GM11168 (cell line): ENCODE data around the gene CDH16.
"Not testable (repeated sequence)": the region's sequence is repeated elsewhere in the genome, so short reads cannot be mapped to it uniquely, and the experiment has no call there.

ENCODE experiments used
- in situ Hi-C: fragments of 300-500 bp; cut with MboI; formaldehyde crosslinking; loops from one replicate; pipeline ENCODE4 v1.12.0; 2022; ENCODE audit warnings: low sequenced_read_pairs; ENCODE audit not compliant: unreplicated experiment

The CDH16 gene

DNA sequence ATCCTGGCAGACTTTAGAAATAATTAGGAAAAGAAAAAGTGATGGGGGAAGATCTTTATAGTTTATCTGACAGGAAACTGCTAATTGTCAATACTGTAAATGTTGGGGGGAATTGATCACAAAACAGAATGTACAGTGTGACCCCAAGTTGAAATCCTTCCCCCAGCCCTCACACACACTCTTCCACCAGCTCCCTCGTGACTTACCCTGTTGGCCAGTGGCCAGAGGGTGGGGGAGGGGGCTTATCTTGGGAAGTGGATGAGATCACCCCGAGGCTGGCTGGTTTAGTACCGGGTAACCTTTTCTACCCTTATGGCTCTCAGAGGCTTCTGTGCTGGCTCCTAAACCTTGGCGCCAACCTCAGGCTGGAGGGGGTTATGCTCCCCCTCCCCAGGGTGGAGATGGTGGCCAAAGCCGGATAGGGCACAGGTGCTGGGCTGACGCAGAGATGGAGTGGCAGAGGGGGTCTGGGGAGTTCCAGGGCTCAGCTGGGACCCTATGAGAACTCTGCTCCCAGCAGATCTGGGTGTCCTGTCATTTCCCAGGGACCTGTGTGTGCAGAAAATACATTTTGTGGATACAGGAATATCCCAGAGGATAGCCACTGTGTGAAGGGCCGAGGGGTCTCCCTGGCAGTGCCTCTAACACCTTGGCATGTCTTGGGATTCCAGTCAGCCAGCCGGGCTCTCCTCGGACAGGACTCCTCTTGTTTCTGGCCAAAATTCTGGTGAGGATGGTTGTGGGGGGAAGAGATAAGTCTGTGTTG is 18.6 kb downstream of the CDH16 start:
- in situ Hi-C loops = no loop called here

DNA sequence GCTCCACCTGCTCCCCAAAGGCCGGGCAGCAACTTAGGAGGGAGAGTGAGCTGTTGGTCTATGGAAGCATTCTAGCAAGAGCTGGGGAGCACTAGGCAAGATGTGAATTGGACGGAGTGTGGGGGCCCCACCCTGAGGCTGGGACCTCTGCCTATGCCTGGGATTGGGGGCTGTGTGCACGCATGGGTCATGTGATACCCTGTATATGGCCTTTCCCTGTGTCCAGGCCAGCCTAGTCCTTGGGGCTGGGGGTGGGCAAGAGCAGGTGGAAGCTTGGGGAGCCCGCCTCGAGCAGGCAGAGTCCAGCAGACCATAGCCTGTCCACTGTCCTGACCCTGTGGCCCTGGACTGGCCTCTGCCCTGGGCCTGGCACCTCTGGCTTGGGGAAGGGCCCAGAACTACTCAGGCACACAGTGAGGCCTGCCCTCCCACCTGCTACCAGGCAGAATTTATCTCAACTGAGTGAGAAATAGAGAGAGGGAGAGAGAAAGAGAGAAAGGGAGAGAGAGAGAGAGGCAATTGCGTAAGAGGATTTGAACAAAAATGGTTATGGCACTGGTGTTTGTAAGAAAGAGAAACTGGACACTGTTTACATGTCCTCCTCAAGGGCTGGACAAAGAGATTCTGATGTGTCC is 19.3 kb downstream of the CDH16 start:
- in situ Hi-C loops = no loop called here

DNA sequence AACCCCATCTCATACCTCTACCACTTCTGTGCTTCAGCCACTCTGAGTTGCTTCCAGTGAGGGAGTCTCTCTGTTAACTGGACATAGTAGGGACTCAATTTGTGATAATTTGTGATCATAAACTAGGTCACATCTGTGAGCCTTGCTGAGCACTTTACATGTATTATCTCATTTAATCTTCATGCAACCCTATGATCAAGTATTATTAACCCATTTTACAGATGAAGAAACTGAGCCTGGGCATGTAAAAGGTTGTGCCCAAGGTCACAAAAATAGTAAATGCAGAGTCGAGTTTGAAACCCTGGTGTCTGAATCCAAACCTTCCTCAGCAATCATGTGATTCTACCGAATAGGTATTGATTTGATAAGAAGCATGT is 19.8 kb downstream of the CDH16 start:
- in situ Hi-C loops = no loop called here

DNA sequence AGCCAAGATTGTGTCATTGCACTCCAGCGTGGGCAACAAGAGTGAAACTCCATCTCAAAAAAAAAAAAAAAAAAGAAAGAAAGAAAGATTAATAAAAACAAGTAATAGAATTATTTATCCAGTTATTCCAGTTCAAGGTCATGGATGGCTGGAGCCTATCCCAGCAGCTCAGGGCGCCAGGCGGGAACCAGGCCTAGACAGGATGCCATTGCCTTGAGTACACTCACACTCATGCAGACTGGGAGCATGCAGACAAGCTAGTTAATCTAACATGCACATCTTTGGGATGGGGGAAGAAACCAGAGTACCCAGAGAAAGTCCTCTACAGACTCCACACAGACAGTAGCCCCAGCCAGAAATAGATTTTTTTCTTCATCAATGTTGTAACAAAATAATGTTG is 20.5 kb downstream of the CDH16 start:
- in situ Hi-C loops = no loop called here

DNA sequence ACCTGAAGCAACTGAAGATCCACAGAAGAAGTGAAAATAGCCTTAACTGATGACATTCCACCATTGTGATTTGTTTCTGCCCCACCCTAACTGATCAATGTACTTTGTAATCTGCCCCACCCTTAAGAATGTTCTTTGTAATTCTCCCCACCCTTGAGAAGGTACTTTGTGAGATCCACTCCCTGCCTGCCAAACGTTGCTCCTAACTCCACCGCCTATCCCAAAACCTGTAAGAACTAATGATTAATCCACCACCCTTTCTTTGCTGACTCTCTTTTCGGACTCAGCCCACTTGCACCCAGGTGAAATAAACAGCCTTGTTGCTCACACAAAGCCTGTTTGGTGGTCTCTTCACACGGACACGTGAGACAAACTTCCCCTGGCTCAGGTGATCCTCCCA is 22.0 kb downstream of the CDH16 start:
- in situ Hi-C loops = not testable (repeated sequence)

DNA sequence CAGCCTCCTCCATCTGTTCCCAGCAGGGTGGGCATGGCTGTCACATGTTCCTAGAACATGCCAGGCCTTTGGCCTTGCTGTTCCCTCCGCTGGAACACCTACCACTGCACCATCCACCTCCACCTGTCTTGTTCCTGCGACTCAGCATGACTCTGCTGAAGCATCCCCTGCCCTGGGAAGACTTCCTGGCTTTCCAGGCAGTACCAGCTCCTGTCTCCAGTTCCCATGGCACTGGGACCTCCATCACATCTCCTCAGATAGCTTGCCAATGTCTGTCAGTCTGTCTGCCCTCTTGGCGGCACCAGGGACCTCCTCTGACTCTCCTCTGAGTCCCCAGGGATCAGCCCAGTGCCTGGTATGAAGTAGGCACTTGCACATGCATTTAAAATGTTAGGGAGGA is 22.7 kb downstream of the CDH16 start:
- in situ Hi-C loops = no loop called here

DNA sequence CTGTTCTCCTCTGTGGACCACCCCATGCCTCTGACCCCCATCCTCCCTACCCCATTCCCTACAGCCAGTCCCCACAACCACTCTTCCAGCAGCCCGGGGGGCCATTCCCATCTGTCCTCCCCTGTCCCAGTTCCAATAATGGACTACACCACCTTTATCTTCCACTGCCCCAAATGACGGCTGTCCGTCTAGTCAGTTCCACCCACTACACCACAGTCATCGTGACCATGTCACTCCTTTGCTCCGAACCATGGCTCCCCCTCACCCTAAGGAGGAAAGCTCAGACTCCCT is 23.1 kb downstream of the CDH16 start:
- in situ Hi-C loops = no loop called here

DNA sequence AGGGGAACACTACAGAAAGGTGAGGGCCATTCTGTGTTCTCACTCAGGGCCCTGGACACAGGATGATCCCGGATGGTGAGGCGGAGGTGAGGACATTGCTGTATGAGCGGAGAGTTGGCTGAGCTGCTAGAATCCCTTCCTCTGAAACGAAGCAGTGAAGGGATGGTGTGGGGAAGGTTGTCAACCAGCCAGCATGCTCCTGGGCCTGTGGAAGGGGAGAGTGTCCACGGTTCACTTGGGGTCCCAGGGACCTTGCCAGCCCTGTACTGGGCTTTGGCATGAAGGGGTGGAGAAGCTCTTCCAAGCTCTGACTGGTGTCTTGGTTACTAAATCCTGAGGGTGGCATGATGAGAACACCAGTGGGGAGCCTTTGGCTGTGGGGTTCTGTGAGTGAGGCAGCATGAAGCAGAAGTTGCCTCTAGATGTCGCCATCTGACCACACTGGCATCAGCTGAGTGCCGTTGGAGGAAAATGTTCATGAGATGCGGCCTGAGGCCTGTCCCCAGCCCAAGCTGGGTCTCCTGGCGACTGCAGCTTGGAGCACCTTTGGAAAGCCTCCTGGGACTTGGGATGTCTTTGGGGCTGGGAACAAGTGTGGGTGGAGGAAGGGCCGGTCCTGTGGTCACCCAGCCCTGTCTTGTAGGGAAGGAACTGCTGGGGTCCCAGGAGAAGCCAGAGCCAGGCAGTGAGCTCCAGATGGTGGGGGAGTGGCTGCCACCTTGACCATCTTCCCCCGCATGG is 23.6 kb downstream of the CDH16 start:
- in situ Hi-C loops = no loop called here

DNA sequence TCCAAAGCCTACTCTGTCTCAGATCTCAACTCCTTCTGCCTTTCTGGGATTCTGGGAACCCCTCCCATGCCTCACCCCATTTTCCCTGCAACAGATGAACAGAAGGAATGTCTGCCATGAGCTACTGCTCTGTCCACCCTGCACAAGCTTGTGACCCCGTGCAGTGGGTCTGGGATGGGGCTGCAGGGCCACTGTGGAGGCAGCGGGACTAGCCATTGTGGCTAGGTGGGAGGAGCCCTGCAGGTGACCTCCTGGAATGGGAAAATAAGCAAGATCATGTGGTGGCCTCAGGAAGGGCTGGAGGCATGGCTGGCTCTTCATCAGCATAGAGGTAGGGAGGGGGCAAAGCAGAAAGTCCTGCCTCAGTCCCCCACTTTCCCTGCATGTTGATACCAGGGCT is 24.6 kb downstream of the CDH16 start:
- in situ Hi-C loops = no loop called here

DNA sequence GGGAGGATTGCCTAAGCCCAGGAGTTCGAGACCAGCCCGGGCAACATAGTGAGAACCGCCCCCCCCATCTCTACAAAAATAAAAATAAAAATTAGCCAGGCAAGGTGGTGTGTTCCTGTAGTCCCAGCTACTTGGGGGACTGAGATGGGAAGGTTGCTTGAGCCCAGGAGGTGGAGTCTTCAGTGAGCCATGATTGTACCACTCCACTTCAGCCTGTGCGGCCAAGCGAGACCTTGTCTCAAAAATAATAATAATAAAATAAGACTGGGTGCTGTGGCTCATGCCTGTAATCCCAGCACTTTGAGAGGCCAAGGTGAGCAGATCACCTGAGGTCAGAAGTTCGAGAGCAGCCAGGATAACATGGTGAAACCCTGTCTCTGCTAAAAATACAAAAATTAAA is 26.9 kb downstream of the CDH16 start:
- in situ Hi-C loops = no loop called here

DNA sequence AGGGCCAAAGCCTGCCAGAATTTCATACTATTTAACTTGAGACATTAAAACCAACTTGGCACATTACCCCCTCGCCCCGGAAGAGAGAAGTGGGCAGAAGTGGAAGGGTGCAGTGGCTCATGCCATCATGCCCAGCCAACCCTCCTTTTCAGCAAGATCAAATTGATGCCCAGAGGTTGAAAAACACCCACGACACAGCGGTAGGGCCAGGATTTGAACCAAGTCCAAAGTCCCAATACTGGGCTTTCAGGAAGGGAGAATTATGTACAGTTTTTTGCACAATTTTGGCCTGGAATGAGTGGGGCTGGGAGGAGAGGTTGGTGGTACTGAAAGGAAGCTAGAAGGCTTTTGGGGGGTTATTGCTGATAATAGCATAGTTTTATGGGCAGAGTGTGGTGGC is 27.3 kb downstream of the CDH16 start:
- in situ Hi-C loops = no loop called here

DNA sequence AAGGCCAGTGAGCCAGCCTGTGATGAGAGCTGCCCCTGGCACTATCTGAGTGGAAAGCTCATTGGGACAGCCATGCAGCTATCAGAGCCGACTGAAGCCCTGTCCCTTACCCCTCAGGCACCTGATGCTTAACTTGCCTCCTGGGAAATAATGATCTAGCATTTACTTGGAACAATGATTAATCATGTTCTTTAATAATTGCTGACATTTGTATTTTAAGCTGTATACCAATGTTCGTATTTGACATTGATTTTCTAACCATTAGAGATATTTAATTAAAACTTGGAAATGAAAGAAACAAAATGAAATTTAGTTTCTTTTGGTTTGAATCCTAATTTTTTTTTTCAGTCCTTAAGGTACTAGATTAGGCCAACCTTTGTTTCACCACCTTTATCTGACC is 27.9 kb downstream of the CDH16 start:
- in situ Hi-C loops = no loop called here

DNA sequence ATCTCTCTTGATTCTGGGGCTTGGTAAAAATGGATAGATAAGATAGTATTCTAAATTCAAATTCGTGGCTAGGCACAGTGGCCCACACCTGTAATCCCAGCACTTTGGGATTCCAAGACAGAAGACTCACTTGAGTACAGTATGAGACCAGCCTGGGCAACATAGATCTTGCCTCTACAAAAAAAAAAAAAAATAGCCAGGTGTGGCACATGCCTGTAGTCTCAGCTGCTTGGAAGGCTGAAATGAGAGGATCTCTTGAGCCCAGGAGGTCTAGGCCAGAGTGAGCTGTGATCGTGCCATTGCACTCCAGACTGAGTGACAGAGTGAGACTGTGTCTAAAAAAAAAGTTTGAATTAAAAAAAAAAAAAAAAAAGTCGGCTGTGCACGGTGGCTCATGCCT is 29.1 kb downstream of the CDH16 start:
- in situ Hi-C loops = no loop called here

DNA sequence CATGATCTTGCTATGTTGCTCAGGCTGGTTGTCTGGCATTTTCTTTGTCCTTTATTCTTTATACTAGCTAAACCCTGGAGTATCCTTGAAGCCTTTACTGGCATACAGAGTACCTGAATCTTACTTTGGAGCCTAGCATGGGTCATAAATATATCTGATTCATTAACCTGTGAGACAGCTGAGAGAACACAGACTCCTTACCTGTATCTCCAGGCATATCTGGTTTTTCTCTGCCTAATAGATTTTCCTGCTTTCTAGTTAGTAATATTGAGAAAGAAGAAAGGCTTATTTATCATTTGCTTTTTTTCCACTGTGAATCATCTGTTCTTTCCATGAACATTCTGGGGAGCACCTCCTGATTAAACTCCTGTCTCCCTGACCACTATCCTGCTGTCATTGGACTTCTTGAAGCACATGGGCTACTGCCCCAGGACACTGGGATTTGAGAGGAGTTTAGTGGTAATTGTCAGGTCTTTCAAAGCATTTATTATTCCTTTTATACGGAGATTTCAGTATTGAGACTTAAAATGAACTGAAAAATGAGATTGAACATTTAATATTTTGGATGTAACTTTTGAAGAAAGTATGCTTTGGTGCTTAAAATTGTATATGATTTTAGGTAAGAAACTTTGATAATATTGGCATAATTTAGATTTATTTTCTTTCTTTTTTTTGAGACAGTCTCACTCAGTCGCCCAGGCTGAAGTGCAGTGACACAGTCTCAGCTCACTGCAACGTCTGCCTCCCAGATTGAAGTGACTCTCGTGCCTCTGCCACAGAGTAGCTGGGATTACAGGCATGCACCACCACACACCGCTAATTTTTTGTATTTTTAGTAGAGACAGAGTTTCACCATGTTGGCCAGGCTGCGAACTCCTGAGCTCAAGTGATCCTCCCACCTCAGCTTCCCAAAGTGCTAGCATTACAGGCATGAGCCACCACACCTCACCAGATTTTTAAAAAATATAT is 29.8 kb downstream of the CDH16 start:
- in situ Hi-C loops = no loop called here

DNA sequence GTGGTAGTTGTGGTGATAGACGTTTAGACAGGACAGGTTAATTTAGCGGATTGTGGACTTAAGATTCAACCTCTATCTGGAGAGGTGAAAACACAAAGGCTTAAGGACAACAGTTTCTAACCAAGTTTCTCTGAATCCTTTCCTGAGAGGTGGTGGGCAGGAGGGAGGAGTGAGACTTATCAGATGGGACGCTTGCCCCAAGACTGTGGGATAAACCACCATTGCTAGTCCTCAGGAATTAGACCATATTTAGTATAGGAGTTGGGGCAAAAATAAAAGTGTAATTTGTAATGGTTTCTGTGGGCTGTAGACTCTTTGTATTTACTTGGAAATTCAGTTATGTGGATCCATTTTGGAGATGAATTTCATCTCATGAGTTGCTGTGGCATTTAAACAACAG is 31.8 kb downstream of the CDH16 start:
- in situ Hi-C loops = no loop called here

DNA sequence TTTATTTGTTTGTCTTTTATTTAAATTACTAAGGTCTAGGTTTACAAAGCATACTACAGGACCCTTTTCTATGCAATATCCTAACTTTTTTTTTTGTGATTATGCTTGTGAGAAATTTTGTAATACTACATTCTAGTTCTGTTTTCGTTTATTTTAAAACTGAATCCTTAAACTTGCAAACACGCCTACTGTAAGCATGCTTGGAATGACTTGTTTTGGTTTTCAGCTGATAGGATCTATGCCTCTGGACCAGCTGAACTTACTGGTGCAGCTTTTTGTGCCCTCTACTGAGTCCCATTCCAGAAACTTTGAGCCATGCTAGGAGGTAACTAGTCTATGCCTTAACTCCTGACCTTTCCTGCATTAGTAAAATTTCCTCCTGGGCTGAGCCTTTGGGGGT is 32.4 kb downstream of the CDH16 start:
- in situ Hi-C loops = no loop called here

DNA sequence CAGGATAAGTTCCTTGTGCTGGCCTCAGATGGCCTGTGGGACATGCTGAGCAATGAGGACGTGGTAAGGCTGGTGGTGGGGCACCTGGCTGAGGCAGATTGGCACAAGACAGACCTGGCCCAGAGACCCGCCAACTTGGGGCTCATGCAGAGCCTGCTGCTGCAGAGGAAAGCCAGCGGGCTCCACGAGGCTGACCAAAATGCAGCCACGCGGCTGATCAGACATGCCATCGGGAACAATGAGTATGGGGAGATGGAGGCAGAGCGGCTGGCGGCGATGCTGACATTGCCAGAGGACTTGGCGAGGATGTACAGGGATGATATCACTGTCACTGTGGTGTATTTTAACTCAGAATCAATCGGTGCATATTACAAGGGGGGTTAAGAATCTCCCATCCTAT is 33.2 kb downstream of the CDH16 start:
- in situ Hi-C loops = no loop called here

DNA sequence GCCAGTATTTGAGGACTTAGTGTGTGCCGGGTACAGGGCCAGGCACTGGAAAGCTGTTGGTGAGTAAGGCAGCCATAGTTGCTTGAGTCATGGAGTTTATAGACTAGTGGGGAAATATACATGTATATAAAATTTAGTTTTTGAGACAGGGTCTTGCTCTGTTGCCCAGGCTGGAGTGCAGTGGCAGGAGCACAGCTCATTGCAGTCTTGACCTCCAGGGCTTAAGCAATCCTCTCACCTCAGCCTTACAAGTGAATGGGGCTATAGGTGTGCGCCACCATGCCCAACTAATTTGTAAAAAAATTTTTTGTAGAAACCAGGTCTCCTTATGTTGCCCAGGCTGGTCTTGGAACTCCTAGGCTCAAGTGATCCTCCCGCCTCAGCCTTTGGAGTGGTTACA is 36.0 kb downstream of the CDH16 start:
- in situ Hi-C loops = no loop called here

DNA sequence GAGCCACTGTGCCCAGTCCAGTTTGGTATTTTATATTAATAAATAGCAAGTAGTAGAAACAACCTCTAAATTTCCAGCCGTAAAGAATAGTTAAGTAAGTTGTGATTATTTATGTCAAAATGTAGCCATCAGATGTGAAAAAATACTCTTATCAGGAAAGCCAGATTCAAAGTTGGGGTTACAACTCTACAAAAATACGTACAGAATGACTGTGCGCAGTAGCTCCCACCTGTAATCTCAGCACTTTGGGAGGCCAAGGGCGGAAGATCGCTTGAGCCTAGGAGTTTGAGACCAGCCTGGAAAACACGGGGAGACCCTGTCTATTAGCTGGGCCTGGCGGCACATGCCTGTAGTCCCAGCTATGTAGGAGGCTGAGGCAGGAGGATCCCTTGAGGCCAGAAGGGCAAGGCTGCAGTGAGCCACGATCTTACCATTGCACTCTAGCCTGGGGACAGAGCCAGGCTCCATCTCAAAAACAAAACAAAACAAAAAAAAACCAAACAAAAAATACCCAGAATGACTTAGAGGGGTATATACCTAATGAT is 36.6 kb downstream of the CDH16 start:
- in situ Hi-C loops = no loop called here

DNA sequence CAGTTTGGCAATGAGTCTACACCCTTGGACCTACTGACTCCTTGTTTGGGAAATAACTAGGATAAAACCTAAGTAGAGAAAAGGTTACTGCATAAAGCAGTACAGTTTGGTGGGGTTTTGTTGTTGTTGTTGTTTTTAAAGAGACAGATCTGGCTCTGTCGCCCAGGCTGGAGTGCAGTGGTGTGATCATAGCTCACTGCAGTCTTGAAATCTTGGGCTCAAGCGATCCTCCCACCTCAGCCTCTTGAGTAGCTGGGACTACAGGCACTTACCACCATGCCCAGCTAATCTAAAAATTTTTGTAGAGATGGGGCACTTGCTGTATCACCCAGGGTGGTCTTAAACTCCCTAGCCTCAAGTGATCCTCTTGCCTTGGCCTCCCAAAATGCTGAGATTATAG is 37.1 kb downstream of the CDH16 start:
- in situ Hi-C loops = no loop called here
